HepG2 (cell line): ENCODE results near the gene ANO4.

Experiments used
- CTCF ChIP-seq: sonication (generic); formaldehyde crosslinking; IDR thresholded peaks from 2 replicates; pipeline ENCODE4 v1.5.0; 2020; ENCODE audit warnings: mild to moderate bottlenecking, missing genetic modification reagents, moderate library complexity
- EZH2 ChIP-seq: conservative IDR thresholded peaks from 2 replicates; pipeline ENCODE4 v1.6.1; 2012; ENCODE audit warnings: mild to moderate bottlenecking, low read depth, low read length, moderate library complexity
- SIX1 ChIP-seq: sonication (generic); formaldehyde crosslinking; IDR thresholded peaks from 2 replicates; pipeline ENCODE4 v1.4.0; 2020; ENCODE audit warnings: missing genetic modification reagents, borderline replicate concordance
- ZNF549 ChIP-seq: sonication (generic); formaldehyde crosslinking; IDR thresholded peaks from 2 replicates; pipeline ENCODE4 v1.5.0; 2020; ENCODE audit warnings: missing genetic modification reagents
- ZNF576 ChIP-seq: sonication (generic); formaldehyde crosslinking; IDR thresholded peaks from 2 replicates; pipeline ENCODE4 v1.4.0; 2020; ENCODE audit warnings: mild to moderate bottlenecking, missing genetic modification reagents
- TF ChIP-seq, protein P1 (sequence below), 2 experiments: sonication (generic) in 1 of 2; formaldehyde crosslinking in 1 of 2; IDR thresholded peaks; 2 replicates each; pipeline versions ENCODE4 v1.4.0 to v1.6.1; 2018 to 2020; ENCODE audit warnings: missing genetic modification reagents in 2 of 2, borderline replicate concordance in 1 of 2, low read depth in 1 of 2, mild to moderate bottlenecking in 1 of 2, missing biosample characterization in 1 of 2

- TF ChIP-seq, protein P1, sequence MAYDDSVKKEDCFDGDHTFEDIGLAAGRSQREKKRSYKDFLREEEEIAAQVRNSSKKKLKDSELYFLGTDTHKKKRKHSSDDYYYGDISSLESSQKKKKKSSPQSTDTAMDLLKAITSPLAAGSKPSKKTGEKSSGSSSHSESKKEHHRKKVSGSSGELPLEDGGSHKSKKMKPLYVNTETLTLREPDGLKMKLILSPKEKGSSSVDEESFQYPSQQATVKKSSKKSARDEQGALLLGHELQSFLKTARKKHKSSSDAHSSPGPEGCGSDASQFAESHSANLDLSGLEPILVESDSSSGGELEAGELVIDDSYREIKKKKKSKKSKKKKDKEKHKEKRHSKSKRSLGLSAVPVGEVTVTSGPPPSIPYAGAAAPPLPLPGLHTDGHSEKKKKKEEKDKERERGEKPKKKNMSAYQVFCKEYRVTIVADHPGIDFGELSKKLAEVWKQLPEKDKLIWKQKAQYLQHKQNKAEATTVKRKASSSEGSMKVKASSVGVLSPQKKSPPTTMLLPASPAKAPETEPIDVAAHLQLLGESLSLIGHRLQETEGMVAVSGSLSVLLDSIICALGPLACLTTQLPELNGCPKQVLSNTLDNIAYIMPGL (CRISPR knock-in tag; IDR thresholded peaks at IDR 0.05; ENCODE audit: borderline replicate concordance in 1 of 2, low read depth in 1 of 2): no peak
- TF ChIP-seq CTCF (CRISPR knock-in tag) (no peak), ZNF549 (CRISPR knock-in tag) (no peak), ZNF576 (CRISPR knock-in tag) (no peak), SIX1 (CRISPR knock-in tag) (no peak), EZH2 (no peak)
Observed at GRCh38 chr12:100955139-100955538, 160.6 kb downstream of the ANO4 start.
